Epithelial cell of proximal tubule (primary cell): Measurements from ENCODE around the gene ITIH4. TPM values are rescaled to one million over a fixed set of nuclear protein-coding genes. Genes with fewer than 3 reads are reported as not detected.

ENCODE experiments used
- DNase-seq: peaks from one replicate; pipeline ENCODE4 v3.0.0-alpha.2; 2011; ENCODE audit warnings: low read depth
- H3K4me3 ChIP-seq: 2 replicates; pipeline ENCODE4 v1.5.1; 2011; ENCODE audit warnings: low read depth, mild to moderate bottlenecking, low read length
- total RNA-seq: library from RNA; depleted of rRNA; stranded (reverse); fragments of >200 nt; gene quantifications from 2 replicates; pipeline ENCODE4 v1.2.3, GENCODE V29; 2015
- TF ChIP-seq, protein P1 (sequence below): conservative IDR thresholded peaks from 2 replicates; pipeline ENCODE4 v1.5.1; 2012; ENCODE audit warnings: low read depth, mild to moderate bottlenecking, low read length

Gene ITIH4
- total RNA-seq, 1 donor from 2014 or later: not detected

DNA sequence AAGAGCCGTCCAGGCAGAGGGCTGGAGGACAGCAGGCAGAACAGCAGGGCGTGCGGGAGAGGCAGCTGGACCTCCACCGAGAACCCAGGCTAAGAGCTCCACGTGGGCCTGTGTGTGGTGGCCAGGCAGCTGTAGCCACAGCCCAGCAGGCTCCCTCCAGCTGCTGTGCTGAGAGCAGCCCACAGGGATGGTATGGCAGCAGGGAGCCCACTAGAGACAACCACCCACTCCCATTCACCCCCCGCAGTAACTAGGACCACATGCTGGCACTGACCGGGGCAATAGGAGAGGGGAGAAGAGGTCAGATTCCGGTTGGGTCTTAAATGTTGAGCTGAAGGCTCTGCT lies 29.9 kb upstream of the ITIH4 start:
- TF ChIP-seq, protein P1, sequence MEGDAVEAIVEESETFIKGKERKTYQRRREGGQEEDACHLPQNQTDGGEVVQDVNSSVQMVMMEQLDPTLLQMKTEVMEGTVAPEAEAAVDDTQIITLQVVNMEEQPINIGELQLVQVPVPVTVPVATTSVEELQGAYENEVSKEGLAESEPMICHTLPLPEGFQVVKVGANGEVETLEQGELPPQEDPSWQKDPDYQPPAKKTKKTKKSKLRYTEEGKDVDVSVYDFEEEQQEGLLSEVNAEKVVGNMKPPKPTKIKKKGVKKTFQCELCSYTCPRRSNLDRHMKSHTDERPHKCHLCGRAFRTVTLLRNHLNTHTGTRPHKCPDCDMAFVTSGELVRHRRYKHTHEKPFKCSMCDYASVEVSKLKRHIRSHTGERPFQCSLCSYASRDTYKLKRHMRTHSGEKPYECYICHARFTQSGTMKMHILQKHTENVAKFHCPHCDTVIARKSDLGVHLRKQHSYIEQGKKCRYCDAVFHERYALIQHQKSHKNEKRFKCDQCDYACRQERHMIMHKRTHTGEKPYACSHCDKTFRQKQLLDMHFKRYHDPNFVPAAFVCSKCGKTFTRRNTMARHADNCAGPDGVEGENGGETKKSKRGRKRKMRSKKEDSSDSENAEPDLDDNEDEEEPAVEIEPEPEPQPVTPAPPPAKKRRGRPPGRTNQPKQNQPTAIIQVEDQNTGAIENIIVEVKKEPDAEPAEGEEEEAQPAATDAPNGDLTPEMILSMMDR: no peak
- no peak overlapping the region for H3K4me3 ChIP-seq
- DNase-seq: no peak

DNA sequence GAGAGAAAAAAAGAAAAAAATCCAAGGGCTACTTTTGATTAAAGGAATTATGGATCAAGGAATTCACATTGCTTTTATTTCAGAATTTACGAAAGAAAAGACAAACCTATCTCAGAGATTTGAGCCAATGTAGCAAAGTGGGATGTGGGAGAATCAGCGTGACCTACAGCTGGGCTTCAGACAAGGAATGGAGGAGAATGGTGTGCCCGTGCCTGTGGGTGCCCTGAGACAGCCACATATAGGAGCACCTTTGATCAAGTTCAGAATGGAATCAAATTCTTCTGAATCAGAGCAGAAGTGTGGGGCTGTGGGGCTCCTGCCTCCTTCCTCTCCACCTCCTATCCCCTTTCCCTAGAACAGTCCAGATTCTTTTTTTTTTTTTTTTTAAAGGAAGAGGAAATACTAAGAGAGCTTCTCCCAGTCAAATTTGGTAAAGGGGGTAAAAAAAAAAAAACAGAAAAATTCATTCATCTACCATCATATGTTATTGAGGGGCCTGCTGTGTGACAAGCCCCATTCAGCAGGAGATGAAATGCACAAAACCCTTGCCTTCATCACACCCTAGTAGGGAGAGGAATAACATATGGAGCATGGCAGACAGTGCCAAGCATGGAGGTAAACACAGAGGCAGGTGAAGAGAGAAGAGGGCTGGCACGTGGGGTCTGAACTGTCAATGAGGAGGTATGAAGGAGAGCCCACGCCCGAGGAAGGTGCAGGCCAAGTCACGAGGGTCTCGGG lies 29.4 kb upstream of the ITIH4 start:
- DNase-seq: no peak
- no peak overlapping the region for H3K4me3 ChIP-seq
- TF ChIP-seq, protein P1: no peak

DNA sequence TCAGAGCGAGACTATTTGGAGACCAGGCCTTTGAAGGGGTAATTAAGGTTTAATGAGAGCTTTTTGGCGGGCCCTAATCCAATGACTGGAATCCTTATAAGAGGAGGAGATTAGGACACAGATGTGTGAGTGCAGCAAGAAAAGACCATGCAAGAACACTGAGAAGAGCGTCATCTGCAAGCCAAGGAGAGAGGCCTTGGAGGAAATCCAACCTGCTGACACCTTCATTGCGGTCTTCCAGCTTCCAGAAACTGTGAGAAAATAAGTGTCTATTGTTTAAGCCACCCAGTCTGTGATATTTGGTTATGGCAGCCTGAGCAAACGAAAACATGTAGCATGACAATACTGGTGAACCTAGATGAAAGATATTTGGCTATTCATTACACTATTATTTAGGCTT lies 27.4 kb upstream of the ITIH4 start:
- no peak for DNase-seq
- H3K4me3 ChIP-seq: no peak overlapping the region
- TF ChIP-seq, protein P1: no peak

DNA sequence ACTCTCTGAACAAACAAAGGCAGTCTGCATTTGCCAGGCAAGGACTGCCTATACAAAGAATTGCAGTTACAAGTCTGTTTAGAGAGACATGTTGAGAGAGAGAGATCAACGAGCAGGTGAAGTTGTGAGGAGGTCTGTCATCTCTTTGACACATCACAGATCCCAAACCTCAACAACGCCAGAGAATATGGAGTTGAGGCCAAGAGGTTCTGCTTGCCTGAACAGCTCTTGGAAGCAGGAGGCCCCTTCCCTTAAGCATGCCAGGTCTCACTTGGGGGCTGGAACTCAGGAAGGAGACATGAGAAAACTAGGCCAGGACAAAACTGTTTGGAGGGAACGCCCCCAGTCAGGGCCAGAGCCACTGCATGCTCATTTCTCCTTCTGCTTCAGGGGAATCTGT lies 26.7 kb upstream of the ITIH4 start:
- TF ChIP-seq, protein P1: no peak
- H3K4me3 ChIP-seq: no peak overlapping the region
- no peak for DNase-seq

DNA sequence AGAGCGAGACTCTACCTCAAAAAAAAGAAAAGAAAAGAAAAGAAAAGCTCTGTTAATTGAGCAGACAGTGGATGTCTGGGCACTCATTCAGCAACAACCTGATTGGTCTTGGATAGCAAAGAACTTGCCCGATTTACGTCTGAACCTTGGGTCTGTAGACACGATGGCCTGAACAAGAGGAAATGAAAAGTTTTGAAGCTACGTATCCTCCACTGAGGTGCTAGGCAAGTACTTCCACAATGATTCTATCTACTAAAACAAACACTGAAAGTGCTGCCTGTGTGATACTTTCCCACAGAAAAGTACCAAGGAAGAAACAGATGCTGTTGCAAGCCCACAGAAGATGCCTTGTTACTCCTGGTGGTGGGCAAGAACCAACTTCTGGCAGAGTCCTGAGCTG lies 26.2 kb upstream of the ITIH4 start:
- H3K4me3 ChIP-seq: no peak overlapping the region
- TF ChIP-seq, protein P1: no peak
- DNase-seq: no peak

DNA sequence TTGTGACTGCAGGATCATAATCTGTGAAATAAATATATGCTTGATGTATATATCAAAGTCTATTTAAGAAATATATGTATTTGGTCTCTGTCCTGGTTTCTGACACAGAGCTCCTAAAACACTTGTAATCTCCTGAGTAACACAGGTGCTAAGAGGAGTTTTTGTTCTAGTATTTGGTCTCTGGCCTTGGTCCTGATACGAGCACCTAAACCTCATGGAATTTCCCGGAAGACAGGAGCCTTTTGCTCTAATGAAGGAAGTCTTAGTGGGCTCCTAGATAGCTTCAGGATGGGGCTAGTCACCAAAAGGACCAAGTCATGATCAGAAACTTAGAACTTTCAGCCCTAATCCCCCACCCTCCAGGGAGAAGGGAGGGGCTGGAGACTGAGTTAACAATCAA lies 23.5 kb upstream of the ITIH4 start:
- no peak for DNase-seq
- no peak overlapping the region for H3K4me3 ChIP-seq
- TF ChIP-seq, protein P1: no peak

DNA sequence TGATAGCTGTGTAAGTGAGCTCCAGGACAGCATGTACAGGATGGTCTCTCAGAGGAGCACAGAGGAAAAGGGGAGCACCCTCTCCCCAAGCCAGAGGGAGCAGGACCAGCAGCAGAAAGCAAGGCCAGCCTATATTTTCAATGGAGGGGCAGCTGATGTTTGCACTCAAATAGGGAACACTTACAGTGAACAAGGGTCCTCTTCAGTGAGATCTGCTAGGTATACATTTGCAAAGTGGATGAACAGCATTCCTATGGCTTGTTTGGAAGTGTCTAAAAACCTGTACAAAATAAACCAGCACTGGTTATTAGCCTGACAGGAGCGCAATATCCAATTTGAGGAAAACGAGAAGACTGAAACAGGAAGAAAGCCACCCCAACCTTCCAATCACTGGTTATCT lies 21.9 kb upstream of the ITIH4 start:
- DNase-seq: no peak
- TF ChIP-seq, protein P1: no peak
- H3K4me3 ChIP-seq: no peak overlapping the region
